Neural cell (in vitro differentiated cells): ENCODE results near the gene FAM120C. TPM values are rescaled to one million over a fixed set of nuclear protein-coding genes. Genes with fewer than 3 reads are reported as not detected.
A peak's percentile ranks its signal among the peaks of the same experiment; 100 is the strongest.

Experiments used
- H2AFZ ChIP-seq: fragments of 200-600, 300-800 bp; sonication (generic), shearing (Covaris generic); 2 replicates; pipeline ENCODE4 v1.6.0; 2014; ENCODE audit warnings: low read depth, mild to moderate bottlenecking, antibody characterized with exemption, low read length, moderate library complexity
- H3F3A ChIP-seq: fragments of 200-600 bp; shearing (Covaris generic); 2 replicates; pipeline ENCODE4 v1.6.1; 2016; ENCODE audit warnings: mild to moderate bottlenecking, moderate library complexity, mixed read lengths, antibody characterized with exemption, low read length; ENCODE audit not compliant: insufficient read depth, poor library complexity, severe bottlenecking
- H3K27ac ChIP-seq: fragments of 200-600, 300-800 bp; sonication (generic), shearing (Covaris generic); 2 replicates; pipeline ENCODE4 v1.5.1; 2014; ENCODE audit warnings: mild to moderate bottlenecking, low read length, moderate library complexity
- H3K27me3 ChIP-seq: fragments of 300-800, 200-600 bp; sonication (generic), shearing (Covaris generic); 2 replicates; pipeline ENCODE4 v1.6.0; 2014; ENCODE audit warnings: mild to moderate bottlenecking, low read depth, low read length, moderate library complexity; ENCODE audit not compliant: insufficient read depth
- H3K36me3 ChIP-seq: fragments of 300-800, 200-600 bp; sonication (generic), shearing (Covaris generic); 2 replicates; pipeline ENCODE4 v1.5.1; 2014; ENCODE audit warnings: mild to moderate bottlenecking, antibody characterized with exemption, low read length, moderate library complexity; ENCODE audit not compliant: insufficient read depth
- H3K4me2 ChIP-seq: fragments of 300-800, 200-600 bp; sonication (generic), shearing (Covaris generic); 2 replicates; pipeline ENCODE4 v1.6.0; 2014; ENCODE audit warnings: mild to moderate bottlenecking, low read length
- H3K4me3 ChIP-seq: fragments of 300-800, 200-600 bp; sonication (generic), shearing (Covaris generic); 2 replicates; pipeline ENCODE4 v1.5.1; 2014; ENCODE audit warnings: mild to moderate bottlenecking, low read length, moderate library complexity
- H3K79me2 ChIP-seq: fragments of 200-600 bp; shearing (Covaris generic); replicated peaks from 2 replicates; pipeline ENCODE4 v1.6.0; 2014; ENCODE audit warnings: mild to moderate bottlenecking, low read length, moderate library complexity; ENCODE audit not compliant: insufficient read depth
- H3K9ac ChIP-seq: fragments of 300-800, 200-600 bp; sonication (generic), shearing (Covaris generic); 2 replicates; pipeline ENCODE4 v1.6.1; 2016; ENCODE audit warnings: mild to moderate bottlenecking, low read length, mixed read lengths
- H3K9me2 ChIP-seq: fragments of 200-600 bp; shearing (Covaris generic); 2 replicates; pipeline ENCODE4 v1.6.1; 2016; ENCODE audit warnings: mild to moderate bottlenecking, low read length, mixed read lengths; ENCODE audit not compliant: insufficient read depth
- H3K9me3 ChIP-seq: fragments of 200-600, 300-800 bp; sonication (generic), shearing (Covaris generic); 2 replicates; pipeline ENCODE4 v1.6.1; 2016; ENCODE audit warnings: mild to moderate bottlenecking, mixed run types, low read length, moderate library complexity, mixed read lengths
- H4K20me1 ChIP-seq: fragments of 200-600 bp; shearing (Covaris generic); 2 replicates; pipeline ENCODE4 v1.6.1; 2016; ENCODE audit warnings: mild to moderate bottlenecking, mixed run types; ENCODE audit not compliant: insufficient read depth
- CTCF ChIP-seq: fragments of 450-650 bp; IDR thresholded peaks from 2 replicates; pipeline ENCODE4 v1.5.1; 2014; ENCODE audit warnings: antibody characterized with exemption, mild to moderate bottlenecking, moderate library complexity; ENCODE audit not compliant: poor library complexity, severe bottlenecking
- MXI1 ChIP-seq: fragments of 450-650 bp; conservative IDR thresholded peaks from 2 replicates; pipeline ENCODE4 v1.6.1; 2014; ENCODE audit warnings: antibody characterized with exemption, mild to moderate bottlenecking; ENCODE audit not compliant: poor library complexity, severe bottlenecking
- POLR2AphosphoS5 ChIP-seq: IDR thresholded peaks from 2 replicates; pipeline ENCODE4 v1.6.1; 2012
- RAD21 ChIP-seq: fragments of 450-650 bp; conservative IDR thresholded peaks from 2 replicates; pipeline ENCODE4 v1.6.1; 2014; ENCODE audit warnings: antibody characterized with exemption, mild to moderate bottlenecking, moderate library complexity
- REST ChIP-seq: IDR thresholded peaks from 2 replicates; pipeline ENCODE4 v1.6.1; 2012; ENCODE audit warnings: borderline replicate concordance
- SMC3 ChIP-seq: fragments of 450-650 bp; conservative IDR thresholded peaks from 2 replicates; pipeline ENCODE4 v1.6.1; 2014; ENCODE audit warnings: antibody characterized with exemption, mild to moderate bottlenecking, moderate library complexity; ENCODE audit not compliant: poor library complexity
- TAF1 ChIP-seq: IDR thresholded peaks from 2 replicates; pipeline ENCODE4 v1.6.1; 2012; ENCODE audit warnings: low read depth
- polyA plus RNA-seq: library from polyadenylated mRNA; depleted of rRNA; stranded (reverse); fragments of >200 nt; gene quantifications from 2 replicates; pipeline ENCODE4 v1.2.3, GENCODE V29; 2014

FAM120C gene
- polyA plus RNA-seq, 1 donor from 2014 or later, result 2.5 TPM

GRCh38 chrX:54042609-54043021 lies 140.4 kb downstream of the FAM120C start:
- TF ChIP-seq CTCF, result peak; percentile 34
- TF ChIP-seq RAD21, result peak; percentile 13
- TF ChIP-seq MXI1, result no peak
- no peaks in the 10 kb centered on the region for H3K9me2 ChIP-seq
- H3K79me2 ChIP-seq, result no peaks in the 10 kb centered on the region
- no peak overlapping the region for H3K4me2 ChIP-seq
- no peaks in the 10 kb centered on the region for H3K27me3 ChIP-seq
- no peaks in the 10 kb centered on the region for H4K20me1 ChIP-seq
- peak overlapping the region; percentile 79 for H3K9ac ChIP-seq
- H3K9me3 ChIP-seq, result no peaks in the 10 kb centered on the region
- H3K27ac ChIP-seq, result peak overlapping the region; percentile 86
- H3K36me3 ChIP-seq, result no peaks in the 10 kb centered on the region
- H3F3A ChIP-seq, result peaks cover 5% of the 10 kb centered on the region
- no peak overlapping the region for H2AFZ ChIP-seq
- peak overlapping the region; percentile 84 for H3K4me3 ChIP-seq

- Histone ChIP-seq H2AFZ (no peak overlapping the region), H3K27ac (no peak overlapping the region), H4K20me1 (no peaks in the 10 kb centered on the region), H3K27me3 (no peaks in the 10 kb centered on the region), H3F3A (no peaks in the 10 kb centered on the region), H3K79me2 (no peaks in the 10 kb centered on the region), H3K9me3 (no peaks in the 10 kb centered on the region), H3K4me3 (no peak overlapping the region), H3K9ac (no peak overlapping the region), H3K4me2 (no peak overlapping the region), H3K36me3 (no peaks in the 10 kb centered on the region), H3K9me2 (no peaks in the 10 kb centered on the region)
- no peak for TF ChIP-seq SMC3
- TF ChIP-seq TAF1, result no peak
- TF ChIP-seq POLR2AphosphoS5, result no peak
- no peak for TF ChIP-seq REST
- no peak for TF ChIP-seq RAD21
- no peak for TF ChIP-seq CTCF
Measured at GRCh38 chrX:54030329-54030728, 152.7 kb downstream of the FAM120C start.
